ENCODE measurements around the gene MIEF2.

DNA sequence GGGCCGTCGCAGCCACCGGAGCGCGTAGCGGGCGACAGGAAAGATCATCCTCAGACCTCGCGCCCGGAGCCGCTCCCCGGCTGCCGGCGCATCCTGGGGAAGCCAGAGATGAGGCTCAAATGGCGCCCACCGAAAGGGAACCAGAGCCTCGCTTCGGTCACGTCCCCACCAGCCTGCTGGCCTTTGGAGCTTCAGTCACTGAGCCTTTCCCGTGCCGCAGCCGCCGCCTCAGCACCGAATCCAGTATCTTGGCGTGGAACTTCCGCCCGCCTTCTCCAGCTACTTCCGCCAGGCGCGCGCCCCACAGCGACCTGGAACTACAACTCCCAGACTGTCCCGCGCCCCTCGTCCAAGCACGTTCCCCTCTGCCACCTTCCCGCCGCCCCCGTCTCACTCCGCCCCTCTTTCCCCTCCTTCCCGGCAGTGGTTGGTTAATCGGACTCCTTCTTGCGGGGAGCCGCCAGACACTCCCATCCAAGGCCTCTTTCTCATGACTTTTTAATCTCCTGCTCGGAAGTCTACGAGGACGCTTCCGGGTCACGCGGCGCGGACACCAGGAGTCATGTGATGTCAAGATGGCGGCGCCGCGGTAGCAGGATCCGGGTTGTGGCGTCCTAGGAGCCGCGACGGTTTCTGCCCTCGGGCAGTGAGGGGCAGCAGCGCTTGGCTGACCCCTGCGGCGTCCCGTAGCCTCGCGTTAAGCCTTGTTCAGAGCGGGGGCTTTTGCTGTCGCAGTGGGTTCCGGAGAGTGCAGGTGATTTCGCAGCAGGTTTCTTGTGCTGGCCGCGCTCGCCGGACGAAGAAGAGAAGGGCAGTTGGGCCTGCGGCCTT lies 54.5 kb downstream of the MIEF2 start, which contains the start of the genes SMCR8 and TOP3A:
- TF ChIP-seq POLR2AphosphoS5 (IDR thresholded peaks at IDR 0.05; ENCODE audit: insufficient read depth, low read depth, low read length) (peak; percentile 61), MYC (IDR thresholded peaks at IDR 0.05; ENCODE audit: low read depth, low read length) (peak; percentile 55), POLR2A (IDR thresholded peaks at IDR 0.05; ENCODE audit: low read depth, low read length) (peak; percentile 72)
